NCI-H1694 treated with DMSO at 0.1 percent for 48 hours (cell line): ENCODE data around the gene EDN2.

ENCODE experiments used
- DNase-seq: peaks from one replicate; lab custom pipeline; 2025; lab: John Stamatoyannopoulos, UW

The EDN2 gene

DNA sequence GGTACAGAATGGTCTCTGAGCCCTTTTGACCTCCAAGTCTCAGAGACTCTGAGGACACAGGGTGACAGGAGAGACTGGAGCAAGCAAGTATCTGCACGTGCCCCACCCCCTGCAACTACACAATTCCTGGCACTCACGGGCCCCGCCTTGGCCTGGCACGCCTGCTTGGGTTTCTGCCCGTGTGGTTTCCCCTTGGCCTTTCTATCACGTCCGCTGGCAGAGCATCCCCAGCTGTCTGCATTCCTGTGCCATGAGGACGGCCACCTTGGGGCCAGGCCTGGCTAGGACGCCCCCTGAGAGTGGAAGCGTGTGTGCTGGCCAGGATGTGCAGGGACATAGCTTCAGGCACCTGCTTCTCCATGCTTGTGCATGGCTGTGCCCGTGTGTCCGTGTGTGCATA lies 14.3 kb upstream of the EDN2 start:
- DNase-seq, result no peak

DNA sequence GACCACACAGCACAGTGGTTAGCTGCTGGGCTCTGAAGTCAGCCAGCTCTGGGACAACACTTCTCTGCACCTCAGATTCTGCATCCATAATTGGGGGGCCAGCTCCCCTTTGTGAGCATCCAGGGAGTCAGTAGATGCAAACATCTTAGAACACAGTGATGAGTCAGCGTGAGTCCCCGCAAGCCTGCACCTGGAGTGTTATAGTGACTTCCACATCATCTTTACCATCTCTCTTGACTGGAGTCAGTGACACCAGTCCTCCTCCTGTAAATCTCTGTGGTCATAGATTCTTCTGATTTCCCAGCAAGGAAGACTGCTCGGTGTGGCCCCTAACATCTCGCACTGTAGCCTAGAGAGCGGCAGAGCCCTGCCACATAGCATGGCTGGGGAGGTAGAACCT lies 13.9 kb upstream of the EDN2 start:
- DNase-seq, result no peak

DNA sequence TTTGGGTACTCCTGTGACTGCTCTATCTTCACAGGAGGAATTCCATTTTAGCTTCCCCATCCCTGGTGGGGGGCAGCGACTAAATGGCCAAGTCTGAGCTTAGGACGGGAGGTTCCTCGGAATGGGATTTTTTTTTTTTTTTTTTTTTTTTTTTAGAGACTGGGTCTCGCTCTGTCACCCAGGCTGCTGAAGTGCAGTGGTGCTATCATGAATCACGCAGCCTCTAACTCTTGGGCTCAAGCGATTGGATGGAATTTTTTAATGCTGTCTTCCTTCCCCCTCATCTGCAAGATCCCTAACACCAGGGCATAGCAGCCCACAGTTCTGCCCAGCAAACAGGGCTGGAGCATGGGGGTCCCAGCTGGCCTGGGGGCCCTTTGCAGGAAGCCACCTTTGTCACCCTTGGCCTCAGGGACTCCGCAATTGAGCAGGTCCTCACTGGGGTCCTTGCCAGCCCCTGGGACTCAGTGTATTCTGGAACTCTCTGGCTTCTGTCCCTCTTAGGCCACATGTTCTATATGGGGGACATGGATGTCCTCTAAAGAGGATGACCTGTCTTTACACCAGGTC lies 13.1 kb upstream of the EDN2 start:
- DNase-seq, result no peak

DNA sequence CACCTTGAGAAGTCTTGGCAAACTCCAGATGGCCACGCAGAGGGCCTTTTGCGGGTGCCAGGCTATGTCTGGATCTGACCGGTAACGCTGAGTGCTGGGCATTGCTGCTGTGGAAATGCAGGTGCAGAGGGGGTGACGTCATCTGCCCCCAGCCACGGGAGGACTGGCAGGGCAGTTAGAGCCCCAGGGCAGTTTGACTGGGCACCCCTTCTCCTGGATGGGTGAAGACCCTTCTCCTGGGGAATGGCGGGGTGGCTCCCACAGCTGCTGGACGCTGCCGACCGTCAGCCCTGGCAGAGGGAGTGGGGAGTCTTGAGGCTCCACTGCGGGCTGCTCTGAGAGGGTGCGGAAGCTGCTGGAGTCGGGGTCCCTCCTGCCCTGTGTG lies 12.6 kb upstream of the EDN2 start:
- DNase-seq, result no peak

DNA sequence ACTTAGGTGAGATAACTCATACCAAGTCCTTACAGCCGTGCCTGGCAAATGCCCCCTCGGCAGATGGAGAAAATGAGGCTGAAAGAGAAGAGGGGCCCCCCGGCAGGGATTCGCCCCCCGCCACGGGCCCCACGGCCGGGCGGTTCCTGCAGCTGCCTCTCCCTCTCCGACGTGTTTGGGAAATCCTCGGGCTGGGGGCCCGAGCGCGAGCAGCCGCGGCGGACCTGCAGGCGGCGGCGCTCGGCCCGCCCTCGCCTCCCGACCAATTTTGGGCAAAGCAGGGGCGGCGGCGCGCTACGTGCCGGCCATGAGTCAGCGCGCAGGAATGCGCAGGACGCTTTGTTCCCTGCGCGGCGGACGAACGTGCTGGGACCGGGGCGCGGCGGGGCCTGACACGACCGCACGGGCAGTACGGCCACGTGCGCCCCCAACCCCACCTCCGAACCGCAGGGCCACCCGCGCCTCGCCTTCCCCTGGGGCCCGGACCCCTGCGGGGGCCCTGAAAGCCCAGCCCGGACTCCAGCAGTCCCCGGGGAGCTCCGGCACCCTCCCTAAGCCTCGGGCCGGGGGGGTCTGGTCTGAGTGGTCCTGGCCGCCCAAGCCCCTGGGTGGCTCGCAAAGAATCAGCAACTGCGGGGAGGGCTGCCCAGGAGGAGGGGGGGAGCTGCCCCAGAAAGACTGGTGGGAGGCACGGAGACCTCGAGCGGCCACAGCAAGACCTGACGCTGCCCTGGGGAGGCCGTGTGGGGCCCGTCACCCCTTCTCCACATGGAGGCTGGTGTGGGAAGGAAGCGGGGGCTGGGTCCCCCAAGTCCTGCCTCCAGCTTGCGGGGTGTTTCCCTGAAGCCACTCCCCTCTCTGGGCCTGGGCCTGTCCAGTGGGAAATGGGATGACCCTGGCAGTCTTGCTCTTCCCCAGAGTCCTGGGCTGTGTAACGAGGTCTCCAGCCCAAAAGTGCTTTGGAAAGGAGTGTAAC lies 11.9 kb upstream of the EDN2 start:
- DNase-seq, result no peak

DNA sequence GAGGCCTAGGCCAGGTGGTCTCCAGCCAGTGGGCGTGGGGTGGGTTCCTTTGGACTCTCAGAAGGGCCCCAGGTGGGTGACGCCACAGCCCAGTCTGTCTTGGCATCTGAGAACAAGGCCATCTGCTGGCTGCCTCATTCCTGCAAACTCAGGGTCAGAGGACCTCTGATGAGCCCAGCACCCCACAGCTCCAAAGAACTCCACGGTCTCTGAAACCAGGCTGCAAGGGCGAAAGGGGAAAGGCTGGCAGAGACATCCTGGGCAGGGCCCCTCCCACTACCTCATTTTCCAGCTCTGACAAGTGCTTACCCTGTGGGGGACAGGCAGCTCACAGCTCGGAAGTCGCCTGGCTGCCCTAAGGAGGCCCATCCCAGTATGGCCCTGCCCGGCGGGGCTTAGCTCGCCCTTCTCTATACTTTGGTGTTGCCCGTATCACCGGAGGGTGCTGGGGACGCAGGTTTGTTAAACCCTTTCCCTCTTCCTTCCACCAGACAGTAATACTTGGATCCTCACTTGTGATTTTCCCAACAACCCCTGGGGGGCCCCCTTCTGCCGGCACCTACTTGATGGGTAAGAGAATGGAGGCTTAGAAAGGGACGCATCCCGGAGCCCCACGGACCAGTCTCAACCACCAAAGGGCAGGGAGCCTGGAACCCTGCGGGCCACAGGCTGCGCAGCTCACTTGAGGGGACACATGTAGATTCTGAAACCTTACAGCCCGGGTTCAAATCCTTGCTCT lies 10.9 kb upstream of the EDN2 start:
- DNase-seq, result peak; percentile 18

DNA sequence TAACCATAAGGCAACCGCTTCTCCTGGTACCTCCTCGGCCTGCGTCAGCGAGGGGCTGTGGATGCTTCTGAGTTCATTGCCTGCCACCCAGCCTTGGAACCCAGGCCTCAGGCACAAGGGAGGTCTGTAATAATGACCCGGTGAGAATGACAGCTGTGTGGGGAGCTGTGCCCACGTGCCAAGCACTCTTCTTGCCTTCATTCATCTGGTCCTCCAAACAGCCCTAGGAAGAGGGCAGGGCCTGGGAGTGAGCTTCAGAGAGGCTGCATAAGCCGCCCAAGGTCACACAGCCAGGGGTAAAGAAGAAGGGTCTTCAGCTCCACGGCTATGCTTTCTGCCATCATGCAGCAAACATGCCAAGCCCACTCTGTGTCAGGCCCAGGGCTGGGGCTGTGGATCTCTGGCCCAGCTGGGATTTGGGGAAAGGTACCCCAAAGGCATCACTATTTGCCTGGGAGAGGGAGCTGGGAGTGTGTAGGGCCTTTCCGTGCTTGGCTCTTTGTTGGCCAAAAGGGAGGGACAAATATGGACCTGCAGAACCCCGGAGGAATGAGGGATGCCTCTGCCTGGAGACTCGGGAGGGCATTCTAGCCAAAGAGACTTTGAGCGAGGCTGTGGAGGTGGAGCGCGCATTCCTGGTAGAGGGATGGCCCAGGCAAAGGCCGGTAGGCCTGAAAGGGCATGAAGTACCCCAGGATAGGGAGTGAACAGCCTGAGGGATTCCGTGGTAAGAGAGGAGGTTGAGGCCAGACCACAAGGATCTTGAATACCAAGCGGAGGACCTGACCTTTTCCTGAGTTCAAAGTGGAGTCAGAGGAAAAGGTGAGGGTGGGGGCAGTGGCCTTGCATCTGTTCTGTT lies 10.1 kb upstream of the EDN2 start:
- DNase-seq, result no peak

DNA sequence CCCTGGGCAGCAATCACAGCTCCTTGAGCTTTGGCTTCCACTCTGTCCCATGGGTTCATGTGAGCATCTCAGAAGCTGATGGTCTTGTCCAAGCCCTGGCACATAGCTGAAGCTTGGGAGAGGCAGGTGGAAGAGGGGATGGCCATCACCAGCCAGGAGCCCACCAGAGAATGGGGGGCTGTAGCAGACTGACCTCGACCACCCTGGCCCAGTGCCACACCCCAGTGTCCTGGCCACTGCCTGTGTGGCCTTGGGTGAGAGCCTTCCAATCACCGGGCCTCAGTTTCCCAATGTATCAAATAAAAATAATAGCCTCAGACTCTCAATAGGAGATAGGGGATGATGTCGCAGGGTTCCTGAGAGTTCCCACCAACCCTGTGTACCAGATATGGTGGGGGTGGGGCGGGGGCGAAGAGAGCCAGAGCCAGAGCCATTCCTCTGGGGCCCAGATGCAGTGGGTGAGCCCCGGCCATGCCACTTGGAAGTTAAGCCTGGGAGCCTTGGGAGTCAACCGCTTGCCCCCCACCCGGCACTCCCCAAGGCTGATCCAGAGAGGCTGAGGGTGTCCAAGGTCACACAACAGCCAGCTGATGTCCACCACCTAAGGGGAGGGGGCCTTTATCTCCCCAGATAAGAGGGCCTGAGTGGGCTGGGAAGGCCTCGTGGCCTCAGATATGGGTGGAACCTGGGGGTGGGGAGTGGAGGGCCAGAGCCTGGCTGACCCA lies 9.3 kb upstream of the EDN2 start:
- no peak for DNase-seq

DNA sequence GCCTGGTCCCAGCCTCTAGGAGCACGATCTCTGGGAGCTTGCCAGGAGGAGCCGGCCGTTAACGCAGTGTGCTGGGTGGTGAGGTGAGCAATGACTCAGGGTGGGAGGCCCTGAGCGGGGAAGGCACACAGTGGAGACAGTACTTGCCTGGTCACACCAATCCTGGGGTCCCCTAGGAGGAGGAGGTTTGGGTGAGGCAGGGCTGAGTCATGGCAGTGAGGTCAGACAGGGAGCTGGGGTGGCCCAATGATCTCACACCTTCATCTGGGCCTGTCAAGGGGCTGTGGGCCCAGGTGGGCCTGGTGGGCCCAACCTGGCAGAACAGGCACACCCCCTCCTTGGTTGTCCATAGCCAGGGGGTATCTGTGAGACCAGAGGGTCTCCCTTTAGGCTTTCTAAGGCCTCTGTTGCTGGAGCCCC lies 8.6 kb upstream of the EDN2 start:
- DNase-seq, result no peak

DNA sequence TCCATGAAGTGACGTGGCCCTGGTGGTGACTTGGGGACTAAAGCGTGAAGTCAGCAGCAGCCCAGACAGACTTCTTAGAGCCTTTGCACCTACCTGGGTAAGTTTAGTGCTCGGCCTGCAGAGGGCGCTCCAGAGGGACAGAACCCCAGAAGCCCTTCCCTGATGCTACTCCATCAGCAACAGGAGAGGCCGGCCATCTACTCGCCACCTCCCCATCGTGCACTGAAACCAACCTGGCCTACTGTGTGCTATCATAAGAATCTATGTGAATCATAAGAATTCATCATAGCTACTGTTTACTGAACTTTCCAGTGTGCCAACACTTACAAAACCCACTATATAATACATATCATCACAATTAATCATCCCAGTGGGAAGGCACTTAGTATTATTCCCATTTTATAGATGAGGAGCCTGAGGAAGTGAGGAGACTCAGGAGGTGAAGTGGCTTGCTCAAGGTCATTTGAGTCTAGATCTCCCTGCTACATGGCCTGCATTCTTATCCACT lies 7.9 kb upstream of the EDN2 start:
- DNase-seq, result no peak

DNA sequence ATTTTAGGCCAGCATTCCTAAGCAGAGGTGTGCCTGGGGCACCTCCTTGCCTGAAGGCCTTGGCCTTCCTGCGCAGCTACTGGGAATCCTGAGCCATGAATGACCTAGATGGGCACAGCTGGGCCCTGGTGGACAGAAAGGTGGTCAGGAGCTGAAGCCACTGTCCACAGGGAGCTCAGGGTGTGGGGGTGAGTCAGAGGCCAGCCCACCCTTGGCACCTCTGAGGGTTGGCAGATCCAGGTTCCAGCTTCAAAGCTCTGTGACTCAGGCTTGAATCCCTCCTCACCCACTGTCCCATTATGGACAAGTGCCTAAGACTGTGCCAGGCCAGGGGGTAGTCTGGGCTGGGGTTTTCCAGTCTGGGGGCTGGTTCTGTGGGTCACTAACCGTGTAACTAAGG lies 6.4 kb upstream of the EDN2 start:
- DNase-seq, result no peak

DNA sequence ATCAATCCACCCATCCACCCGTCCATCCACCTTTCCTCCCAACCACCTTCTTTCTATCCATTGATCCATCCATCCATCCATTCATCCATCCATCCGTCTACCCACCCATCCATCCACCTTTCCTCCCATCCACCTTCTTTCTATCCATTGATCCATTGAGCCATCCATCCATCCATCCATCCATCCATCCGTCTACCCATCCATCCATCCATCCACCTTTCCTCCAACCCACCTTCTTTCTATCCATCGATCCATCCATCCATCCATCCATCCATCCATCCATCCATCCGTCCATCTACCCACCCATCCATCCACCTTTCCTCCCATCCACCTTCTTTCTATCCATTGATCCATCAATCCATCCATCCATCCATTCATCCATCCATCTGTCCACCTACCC lies 5.1 kb upstream of the EDN2 start:
- no peak for DNase-seq

DNA sequence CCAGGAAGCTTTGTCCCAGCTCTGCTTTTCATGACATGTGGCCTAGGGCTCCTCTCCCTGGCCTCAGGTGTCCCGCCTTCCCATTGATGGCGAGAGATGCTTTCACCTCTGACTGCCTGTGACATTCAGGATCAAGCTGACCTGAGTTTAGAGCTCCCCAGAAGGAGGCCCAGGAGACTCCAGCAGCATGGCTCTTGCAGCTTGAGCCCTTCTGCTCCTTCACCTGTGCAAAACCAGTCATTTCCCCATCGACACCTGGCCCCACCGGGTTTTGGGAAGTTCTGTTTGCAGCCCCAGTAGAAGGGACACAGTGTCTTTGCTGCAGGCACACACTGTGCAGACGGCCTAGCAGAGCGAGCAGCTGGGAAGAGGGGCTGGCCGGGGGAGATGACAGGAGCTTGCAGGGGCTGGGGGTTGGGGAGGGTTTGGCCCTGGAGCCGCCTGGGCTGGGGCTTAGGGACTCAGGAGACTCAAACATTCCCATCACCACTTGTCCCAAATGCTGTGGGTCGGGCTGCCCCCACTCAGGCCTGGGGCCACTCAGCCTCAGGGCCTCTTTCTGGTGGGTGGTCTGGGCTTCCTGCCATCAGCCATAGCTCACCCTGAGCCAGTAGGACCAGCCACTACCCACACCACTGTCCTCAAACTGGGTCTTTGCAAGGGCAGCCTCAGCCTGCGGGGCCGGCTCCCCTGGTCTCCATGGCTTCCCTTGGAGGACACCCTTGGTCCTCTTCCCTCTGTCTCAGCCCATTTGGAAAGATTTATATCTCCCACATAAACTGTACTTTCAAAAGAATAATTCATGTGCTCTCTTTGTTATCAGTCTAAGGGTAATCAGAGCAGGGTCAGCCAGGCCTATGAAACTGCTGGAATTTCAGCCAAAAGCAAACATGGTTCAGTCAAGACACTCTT lies 3.8 kb upstream of the EDN2 start:
- DNase-seq, result peak; percentile 17

DNA sequence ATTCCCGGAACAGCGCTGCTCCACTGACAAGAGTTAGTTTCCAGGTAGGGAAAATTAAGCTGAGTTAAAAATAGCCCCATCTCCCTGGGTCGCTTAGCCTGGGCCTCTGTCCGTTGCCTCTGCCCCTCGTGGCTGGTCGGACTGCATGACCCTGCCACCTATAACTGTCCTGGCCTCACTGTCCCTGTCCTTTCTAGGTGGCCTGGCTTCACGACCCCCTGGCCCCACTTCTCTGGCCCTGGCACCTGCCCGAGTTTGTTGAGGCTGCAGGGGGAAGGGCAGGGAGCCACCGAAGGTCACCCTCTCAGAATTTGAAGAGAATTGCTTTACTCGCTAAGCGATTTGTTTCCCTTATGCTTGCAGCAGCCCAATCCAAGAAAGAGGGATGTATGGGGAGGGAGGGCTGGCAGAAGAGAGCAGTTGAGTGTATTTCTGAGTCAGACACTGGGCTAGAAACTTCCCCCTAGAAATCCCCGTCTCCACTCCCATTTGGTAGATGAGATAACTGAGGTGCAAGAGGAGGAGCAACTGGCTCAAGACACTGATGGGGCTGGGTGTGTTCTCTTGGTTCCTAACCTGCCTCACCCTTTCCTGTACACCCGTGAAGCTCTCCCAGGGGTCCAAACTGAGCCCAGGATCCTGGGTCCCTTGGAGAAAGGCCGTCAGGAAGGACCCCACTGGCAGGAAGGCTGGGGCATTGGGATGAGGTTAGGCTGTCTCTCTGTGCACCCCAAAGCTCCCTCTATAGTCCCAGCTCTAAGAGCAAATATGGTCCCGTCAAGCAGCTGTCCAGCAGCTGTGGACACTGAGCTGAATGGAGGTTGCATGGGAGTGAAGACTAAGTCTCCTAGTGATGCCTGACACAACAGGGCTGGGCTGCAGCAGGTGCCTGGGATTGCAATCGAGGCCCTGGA lies 2.9 kb upstream of the EDN2 start:
- DNase-seq, result no peak

DNA sequence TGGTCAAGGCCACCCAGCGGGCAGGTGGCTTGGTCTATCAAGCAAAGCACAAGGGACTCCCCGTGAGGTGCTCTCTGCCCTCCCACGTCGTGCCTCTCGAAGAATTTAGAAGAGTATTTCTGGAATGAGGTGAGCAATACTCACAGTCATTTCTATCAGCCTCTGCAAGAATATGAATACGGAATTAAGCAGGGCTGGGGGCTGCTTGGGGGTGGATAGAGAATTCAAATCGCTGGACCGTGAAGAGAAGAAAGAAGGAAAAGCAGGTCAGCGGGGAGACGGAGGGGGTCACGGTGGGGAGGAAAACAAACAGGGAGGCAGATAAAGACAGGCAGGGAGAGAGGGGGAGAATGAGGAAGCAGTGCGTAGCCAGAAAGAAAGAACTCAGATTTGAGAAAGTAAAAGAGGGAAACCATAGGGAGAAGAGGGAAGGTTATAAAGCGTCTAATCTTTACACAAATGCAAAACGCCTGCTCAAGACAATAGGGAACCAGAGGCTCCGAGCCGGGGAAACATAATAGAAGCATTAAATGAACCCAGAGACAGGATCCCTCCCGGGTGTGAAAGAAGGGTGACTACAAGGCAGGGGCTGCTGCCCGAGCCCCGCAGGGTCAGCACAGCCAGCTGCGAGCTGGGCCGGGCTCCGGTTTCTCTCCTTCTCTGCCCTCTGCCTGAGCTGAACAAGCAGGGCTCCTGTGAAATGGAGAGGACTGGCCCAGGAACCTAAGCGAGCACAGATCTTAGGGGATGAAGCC lies 2.1 kb upstream of the EDN2 start:
- DNase-seq, result no peak

DNA sequence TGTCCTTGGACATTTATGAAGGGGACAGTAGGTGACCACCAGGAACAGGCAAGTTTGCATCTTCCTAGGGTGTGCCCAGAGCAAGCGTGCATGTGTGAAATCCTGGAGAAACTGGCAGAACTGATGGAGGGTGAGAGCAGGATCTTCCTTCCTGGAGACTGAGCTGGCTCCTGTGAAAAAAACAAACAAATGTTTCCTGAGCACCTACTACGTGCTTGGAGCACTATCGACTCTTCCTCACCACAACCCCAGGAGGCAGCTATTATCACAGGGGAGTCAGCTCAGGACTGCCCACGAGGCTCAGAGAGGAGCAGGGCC lies 1.5 kb upstream of the EDN2 start:
- DNase-seq, result no peak

DNA sequence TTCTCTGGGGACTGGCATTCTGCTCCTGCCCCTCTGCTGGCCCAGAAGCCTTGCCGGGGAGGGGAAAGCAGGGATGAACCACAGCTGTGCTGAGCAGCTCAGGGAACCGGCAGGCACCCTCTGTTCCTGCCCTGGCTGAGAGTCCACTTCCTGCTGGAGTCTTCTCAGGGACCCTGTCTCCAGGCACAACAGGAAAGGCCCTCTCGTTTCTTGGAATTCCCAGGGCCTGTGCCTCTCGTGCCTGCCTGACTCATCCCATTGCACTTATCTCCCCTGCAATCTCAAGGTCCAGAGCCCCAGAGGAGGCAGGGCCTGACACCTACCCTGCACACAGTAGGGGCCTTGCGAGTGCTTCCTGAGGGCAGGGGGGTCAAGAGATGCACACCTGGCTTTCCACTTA lies 1.1 kb upstream of the EDN2 start:
- DNase-seq, result no peak

DNA sequence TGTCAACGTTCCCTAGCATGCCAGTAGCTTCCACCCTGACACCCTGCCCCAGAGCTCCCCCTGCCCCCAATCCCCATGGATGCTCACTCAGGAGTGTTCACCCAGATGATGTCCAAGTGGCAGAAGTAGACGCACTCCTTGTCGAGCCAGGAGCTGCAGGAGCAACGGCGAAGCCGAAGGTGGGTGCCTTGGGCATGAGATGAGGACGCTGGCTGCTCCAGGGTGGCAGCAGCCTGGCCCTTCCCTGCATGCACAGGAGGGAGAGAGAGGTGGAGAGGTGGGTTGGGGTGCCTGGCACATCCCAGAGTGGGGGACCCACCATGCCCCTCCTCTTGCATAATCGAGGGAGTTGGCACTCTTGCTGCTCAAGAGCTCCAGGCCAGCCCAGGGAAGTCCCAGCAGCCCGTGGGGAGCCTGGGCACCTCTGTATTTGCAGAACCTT lies 502 bp downstream of the EDN2 start:
- no peak for DNase-seq
